ENCODE results near the gene PCSK4.
"Not testable (repeated sequence)": the region's sequence is repeated elsewhere in the genome, so short reads cannot be mapped to it uniquely, and the experiment has no call there.

Gene PCSK4

DNA sequence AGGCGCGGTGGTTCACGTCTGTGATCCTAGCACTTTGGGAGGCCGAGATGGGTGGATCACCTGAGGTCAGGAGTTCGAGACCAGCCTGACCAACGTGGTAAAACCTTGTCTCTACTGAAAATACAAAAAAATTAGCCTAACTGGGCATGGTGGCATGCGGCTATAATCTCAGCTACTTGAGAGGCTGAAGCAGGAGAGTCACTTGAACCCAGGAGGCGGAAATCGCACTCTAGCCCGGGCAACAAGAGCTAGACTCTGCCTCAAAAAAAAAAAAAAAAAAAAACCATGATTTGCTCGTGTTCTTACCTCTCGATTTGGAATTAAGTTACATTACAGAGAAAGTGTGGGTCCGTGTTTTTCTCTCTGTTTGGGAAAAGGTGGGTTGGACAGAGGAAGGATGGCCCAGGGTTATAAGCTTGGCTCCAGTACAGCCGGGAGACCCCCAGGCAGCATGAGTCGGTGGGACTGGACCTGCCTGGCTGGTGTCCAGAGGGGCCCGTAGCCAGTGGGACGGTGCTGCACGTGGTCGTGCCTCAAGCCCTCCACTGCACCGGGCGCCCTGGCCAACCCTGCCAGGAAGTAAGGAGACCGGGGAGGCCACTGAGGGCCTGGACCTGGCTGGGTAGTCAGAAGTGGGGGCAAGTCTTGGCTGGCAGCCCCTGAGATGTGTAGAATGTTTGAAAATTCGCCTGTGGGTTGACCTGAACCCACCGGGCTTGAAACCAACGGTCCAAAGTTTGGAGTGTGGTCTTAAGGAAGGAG, 48.3 kb downstream of the PCSK4 start:
- in situ Hi-C loops (cut with HindIII; ENCODE audit: low sequenced_read_pairs): no loop called here

GRCh38 chr19:1441022-1441426, 49.1 kb downstream of the PCSK4 start:
- in situ Hi-C loops (cut with HindIII; ENCODE audit: low sequenced_read_pairs): no loop called here

DNA sequence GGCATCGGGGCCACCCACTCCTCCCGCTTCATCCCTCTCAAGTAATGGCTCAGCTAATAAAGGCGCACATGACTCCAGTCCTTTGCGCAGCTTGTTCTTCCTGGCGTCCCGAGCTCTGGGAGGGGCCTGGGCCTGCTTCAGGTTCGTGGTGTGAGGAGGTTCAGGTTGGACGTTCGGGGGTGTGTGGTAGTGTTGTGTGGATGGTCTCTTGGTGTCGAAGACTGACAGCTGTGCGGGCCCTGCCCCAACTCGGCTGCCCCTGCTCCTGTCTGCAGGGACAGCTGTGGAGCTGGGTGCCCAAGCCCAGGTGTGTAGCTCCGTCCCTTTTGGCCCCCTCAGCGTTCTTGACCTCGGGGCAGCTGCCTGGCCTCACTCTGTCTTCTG, 49.7 kb downstream of the PCSK4 start:
- in situ Hi-C loops (cut with HindIII; ENCODE audit: low sequenced_read_pairs): no loop called here

- in situ Hi-C loops (cut with HindIII; ENCODE audit: low sequenced_read_pairs): not testable (repeated sequence)
These were observed 50.4 kb downstream of the PCSK4 start for GRCh38 chr19:1439525-1440417.

- in situ Hi-C loops (cut with HindIII; ENCODE audit: low sequenced_read_pairs): no loop called here
These were observed 51.2 kb downstream of the PCSK4 start for GRCh38 chr19:1438933-1439354.

DNA sequence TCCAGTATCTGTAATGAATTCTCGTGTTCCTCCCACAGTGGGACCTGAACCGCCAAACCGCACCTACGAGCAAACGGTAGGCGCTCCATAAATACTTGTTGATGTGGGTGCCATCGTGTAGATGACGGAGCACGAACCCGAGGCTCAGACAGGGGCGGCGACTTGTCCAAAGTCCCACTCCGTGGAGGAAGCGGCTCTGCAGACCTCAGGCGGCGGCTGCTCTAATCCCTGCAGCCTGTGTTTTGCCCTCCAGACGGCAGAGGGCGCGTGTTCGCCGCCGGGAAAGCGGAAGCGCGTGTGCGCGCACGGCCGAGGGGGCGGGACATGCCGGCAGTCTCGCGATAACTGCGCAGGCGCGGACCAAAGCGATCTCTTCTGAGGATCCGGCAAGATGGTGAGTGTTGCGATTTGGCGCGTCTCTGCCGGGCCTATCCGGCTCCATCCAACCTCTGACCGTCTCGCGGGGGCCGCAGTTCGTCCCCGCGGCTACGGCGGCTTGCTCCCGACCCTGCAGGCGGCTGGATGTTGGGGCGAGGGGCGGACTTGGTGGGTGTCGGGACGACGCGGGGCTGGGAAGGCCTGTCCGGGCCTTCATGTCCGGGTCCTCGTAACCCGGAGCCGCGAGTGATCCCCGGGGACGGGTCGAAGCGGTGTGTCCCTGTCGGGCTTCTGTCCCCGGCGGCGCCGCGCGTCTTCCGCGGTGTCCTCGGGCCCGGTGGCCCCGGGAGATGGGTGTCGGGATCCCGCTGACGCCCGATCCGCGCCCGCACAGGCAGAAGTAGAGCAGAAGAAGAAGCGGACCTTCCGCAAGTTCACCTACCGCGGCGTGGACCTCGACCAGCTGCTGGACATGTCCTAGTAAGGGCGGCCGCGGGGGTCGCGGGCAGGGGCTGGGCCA, 51.9 kb downstream of the PCSK4 start, which contains the start of gene RPS15:
RPS15 (plus strand) TSS at position 362 of the 898 bp plus-strand sequence; CDS start at position 392, 30 bp downstream.
- in situ Hi-C loops (cut with HindIII; ENCODE audit: low sequenced_read_pairs): no loop called here

DNA sequence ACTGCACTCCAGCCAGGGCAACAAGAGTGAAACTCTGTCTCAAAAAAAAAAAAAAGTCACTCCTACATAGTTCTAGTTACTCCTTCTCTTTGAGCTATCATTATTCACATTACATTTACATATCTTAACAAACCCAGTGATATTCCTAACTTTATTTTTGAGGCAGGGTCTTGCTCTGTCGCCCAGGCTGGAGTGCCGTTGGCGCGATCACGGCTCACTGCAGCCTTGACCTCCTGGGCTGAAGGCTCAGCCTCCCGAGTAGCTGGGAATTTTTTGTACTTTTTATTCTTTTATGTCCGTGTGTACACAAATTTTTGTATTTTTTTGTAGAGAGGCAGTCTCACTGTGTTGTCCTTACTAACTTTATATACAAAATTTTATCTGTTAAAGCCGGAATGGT, 52.5 kb downstream of the PCSK4 start:
- in situ Hi-C loops (cut with HindIII; ENCODE audit: low sequenced_read_pairs): no loop called here

- in situ Hi-C loops (cut with HindIII; ENCODE audit: low sequenced_read_pairs): no loop called here
These were observed 54.7 kb downstream of the PCSK4 start for GRCh38 chr19:1435378-1435989.

DNA sequence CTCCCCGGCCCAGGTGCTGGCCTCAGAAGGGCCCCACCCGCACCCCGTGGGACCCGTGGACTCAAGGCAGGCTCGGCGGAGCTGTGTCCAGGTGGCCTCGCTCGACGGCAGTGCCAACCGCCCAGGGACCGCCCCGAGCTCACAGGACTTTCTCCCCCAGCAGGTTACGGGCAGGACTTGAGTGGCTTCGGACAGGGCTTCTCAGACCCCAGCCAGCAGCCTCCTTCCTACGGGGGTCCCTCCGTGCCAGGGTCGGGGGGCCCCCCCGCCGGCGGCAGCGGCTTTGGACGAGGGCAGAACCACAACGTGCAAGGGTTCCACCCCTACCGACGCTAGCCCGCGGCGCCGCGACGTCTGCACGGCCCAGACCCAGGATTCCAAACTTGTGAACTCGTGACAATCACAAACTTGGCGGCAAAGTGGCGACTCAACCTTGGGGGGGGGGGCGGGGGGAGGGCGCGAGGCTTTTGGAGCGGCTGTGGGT, 55.5 kb downstream of the PCSK4 start:
- in situ Hi-C loops (cut with HindIII; ENCODE audit: low sequenced_read_pairs): no loop called here

- in situ Hi-C loops (cut with HindIII; ENCODE audit: low sequenced_read_pairs): no loop called here
These were observed 56.1 kb downstream of the PCSK4 start for GRCh38 chr19:1434040-1434366.

DNA sequence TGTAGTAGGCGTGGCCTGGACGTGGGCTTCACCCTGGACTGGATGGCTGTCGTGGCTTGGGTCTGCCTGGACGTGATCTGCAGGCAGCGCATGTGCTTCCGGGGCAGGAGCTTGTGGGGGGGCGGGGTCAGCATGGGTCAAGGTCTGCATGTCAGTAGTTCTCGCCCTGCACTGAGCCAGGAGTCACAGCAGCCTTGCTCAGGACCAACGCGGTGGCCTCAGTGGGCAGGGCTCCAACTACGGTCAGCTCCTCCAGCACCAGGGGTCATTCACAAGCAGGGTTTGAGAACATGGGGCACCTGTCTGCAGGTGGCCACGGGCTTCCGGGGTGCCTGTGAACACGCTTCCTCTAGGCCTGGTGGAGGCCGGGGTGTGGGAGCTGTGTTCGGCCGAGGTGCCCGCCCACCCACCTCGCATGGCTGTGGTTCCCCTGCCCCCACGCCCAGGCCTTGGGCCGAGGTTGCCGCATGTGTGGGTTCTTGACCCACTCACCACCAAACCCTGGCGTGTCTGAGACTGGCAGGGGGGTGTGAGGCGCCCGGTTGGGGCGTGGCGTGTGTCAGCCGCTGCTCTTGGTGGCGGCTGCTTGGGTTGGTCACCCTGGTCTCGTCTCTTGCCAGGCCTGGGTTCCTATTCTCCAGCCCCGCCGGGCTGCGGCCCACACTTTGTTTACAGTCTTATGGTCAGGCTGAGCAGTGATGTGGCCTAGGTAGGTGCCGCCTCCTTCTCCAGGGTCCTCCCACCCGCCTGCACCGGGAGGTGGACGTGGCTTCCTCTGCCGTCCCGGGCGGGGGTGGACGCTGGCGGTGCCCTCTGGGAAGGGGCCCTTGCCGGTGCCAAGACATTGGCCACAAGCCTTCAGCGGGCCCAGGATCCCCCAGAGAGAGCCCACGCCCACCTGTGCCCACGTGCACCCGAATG, 56.8 kb downstream of the PCSK4 start:
- in situ Hi-C loops (cut with HindIII; ENCODE audit: low sequenced_read_pairs): no loop called here

DNA sequence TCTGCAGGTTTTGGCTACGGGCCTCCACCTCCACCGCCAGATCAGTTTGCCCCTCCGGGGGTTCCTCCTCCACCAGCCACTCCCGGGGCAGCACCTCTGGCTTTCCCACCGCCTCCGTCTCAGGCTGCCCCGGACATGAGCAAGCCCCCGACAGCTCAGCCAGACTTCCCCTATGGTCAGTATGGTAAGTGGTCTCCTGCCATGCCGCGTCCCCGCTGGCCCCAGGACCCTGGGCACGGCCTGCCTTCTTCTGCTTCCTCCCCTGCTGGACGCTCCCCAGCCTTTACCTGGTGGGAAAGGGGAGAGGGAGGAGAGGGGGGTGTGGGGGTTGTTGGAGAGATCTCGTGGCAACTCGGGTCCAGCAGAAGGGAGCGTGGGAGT, 57.7 kb downstream of the PCSK4 start:
- in situ Hi-C loops (cut with HindIII; ENCODE audit: low sequenced_read_pairs): no loop called here

DNA sequence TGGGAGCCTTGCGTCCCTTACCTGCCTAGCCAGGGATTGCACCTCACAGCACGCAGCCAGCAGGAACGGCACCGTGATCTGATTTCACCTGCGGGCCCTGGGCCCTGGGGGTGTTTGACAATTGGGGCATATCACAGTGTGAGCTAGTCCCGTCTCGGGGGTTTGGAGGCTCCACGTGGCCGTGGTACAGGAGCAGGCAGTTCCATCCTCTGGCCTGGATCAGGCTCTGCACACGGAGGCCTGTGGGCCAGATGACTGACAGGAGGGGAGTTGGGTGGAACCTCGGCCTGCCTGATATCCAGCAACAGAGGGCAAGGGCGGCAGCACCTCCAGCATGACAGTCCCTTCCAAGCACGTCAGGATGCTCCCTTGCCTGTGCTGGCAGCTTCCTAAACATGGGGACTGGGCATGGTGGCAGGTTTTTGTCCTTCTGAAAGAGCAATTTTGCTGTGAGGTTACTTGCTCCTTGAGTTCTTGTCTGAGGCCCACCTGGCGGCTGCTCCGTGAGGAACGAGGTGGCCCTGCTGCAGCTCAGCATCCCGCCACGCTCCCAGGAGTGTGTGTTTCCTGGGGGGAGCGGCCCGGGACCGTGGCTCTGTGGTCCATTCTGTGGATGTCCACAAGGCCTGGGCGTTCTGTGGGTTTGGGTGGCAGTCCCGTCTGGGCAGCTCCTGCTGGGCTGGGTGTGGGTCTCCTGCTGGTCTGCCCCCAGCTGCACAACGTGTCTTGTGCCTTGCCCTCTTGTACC, 58.2 kb downstream of the PCSK4 start:
- in situ Hi-C loops (cut with HindIII; ENCODE audit: low sequenced_read_pairs): no loop called here

All from DLD1 (cell line).